Liver (tissue), 9 donors: ENCODE results near the gene DDX59. TPM values are rescaled to one million over a fixed set of nuclear protein-coding genes. Genes with fewer than 3 reads are reported as not detected.

Experiments used
- DNase-seq: peaks from one replicate; pipeline ENCODE4 v3.0.0-alpha.2; 2017; ENCODE audit warnings: low spot score
- H3K27ac ChIP-seq, 2 donors: one replicate each; pipeline ENCODE4 v1.7.0; 2013; ENCODE audit warnings: inconsistent platforms in 2 of 2, low read length in 2 of 2, control low read depth in 1 of 2, low read depth in 1 of 2, mild to moderate bottlenecking in 1 of 2
- H3K27me3 ChIP-seq, 4 donors: one replicate each; pipeline versions ENCODE4 v1.6.1 to v1.7.0; 2013; ENCODE audit warnings: low read length in 3 of 4, inconsistent platforms in 1 of 4, mild to moderate bottlenecking in 1 of 4, moderate library complexity in 1 of 4; ENCODE audit not compliant: control insufficient read depth in 4 of 4, insufficient read depth in 4 of 4
- H3K36me3 ChIP-seq, 4 donors: one replicate each; pipeline versions ENCODE4 v1.6.1 to v1.7.0; 2013; ENCODE audit warnings: low read length in 3 of 4, mild to moderate bottlenecking in 3 of 4, low read depth in 1 of 4, moderate library complexity in 1 of 4; ENCODE audit not compliant: control insufficient read depth in 4 of 4, insufficient read depth in 3 of 4
- H3K4me1 ChIP-seq, 4 donors: one replicate each; pipeline versions ENCODE4 v1.6.1 to v1.7.0; 2013; ENCODE audit warnings: low read length in 3 of 4, mild to moderate bottlenecking in 3 of 4, moderate library complexity in 1 of 4; ENCODE audit not compliant: control insufficient read depth in 4 of 4, insufficient read depth in 4 of 4
- H3K4me3 ChIP-seq, 3 donors: one replicate each; pipeline versions ENCODE4 v1.6.1 to v1.7.0; 2013; ENCODE audit warnings: low read length in 3 of 3, control low read depth in 1 of 3, low read depth in 1 of 3, mild to moderate bottlenecking in 1 of 3
- H3K9ac ChIP-seq, 2 donors: one replicate each; pipeline ENCODE4 v1.7.0; 2013; ENCODE audit warnings: low read length in 2 of 2, mild to moderate bottlenecking in 2 of 2, moderate library complexity in 2 of 2, control low read depth in 1 of 2, low read depth in 1 of 2
- H3K9me3 ChIP-seq, 4 donors: one replicate each; pipeline versions ENCODE4 v1.6.1 to v1.7.0; 2013; ENCODE audit warnings: low read length in 3 of 4; ENCODE audit not compliant: control insufficient read depth in 4 of 4
- ATF3 ChIP-seq: IDR thresholded peaks from 2 replicates; pipeline ENCODE4 v1.6.1; 2016; ENCODE audit warnings: antibody characterized with exemption
- CTCF ChIP-seq: fragments of 150-350 bp; IDR thresholded peaks from 2 replicates; pipeline ENCODE4 v1.5.1; 2017; ENCODE audit warnings: improper control_type of control experiment, low read depth, low read length; ENCODE audit not compliant: missing input control
- EGR1 ChIP-seq, 2 donors: IDR thresholded peaks; 2 replicates each; pipeline ENCODE4 v1.6.1; 2016 to 2018; ENCODE audit warnings: antibody characterized with exemption in 2 of 2, low read depth in 2 of 2
- FOXA1 ChIP-seq: IDR thresholded peaks from 2 replicates; pipeline ENCODE4 v1.6.1; 2016; ENCODE audit warnings: antibody characterized with exemption
- FOXA2 ChIP-seq: IDR thresholded peaks from 2 replicates; pipeline ENCODE4 v1.6.1; 2016; ENCODE audit warnings: antibody characterized with exemption
- GABPA ChIP-seq, 2 donors: IDR thresholded peaks in 1 of 2; conservative IDR thresholded peaks in 1 of 2; 2 replicates each; pipeline ENCODE4 v1.6.1; 2016; ENCODE audit warnings: antibody characterized with exemption in 2 of 2, mild to moderate bottlenecking in 1 of 2, moderate library complexity in 1 of 2
- HNF4A ChIP-seq, 2 donors: conservative IDR thresholded peaks; 2 replicates each; pipeline ENCODE4 v1.6.1; 2016; ENCODE audit warnings: antibody characterized with exemption in 2 of 2, mild to moderate bottlenecking in 2 of 2
- HNF4G ChIP-seq: IDR thresholded peaks from 2 replicates; pipeline ENCODE4 v1.6.1; 2016; ENCODE audit warnings: antibody characterized with exemption
- JUND ChIP-seq, 2 donors: IDR thresholded peaks; 2 replicates each; pipeline ENCODE4 v1.6.1; 2016; ENCODE audit warnings: antibody characterized with exemption in 2 of 2
- MAX ChIP-seq: IDR thresholded peaks from 2 replicates; pipeline ENCODE4 v1.6.1; 2016; ENCODE audit warnings: antibody characterized with exemption
- NR2F2 ChIP-seq: IDR thresholded peaks from 2 replicates; pipeline ENCODE4 v1.6.1; 2016; ENCODE audit warnings: antibody characterized with exemption
- RAD21 ChIP-seq, 2 donors: IDR thresholded peaks; 2 replicates each; pipeline ENCODE4 v1.6.1; 2016; ENCODE audit warnings: antibody characterized with exemption in 2 of 2, mild to moderate bottlenecking in 2 of 2
- REST ChIP-seq: IDR thresholded peaks from 2 replicates; pipeline ENCODE4 v1.6.1; 2016; ENCODE audit warnings: antibody characterized with exemption, mild to moderate bottlenecking
- RXRA ChIP-seq, 2 donors: IDR thresholded peaks; 2 replicates each; pipeline ENCODE4 v1.6.1; 2017 to 2018; ENCODE audit warnings: antibody characterized with exemption in 2 of 2, mild to moderate bottlenecking in 1 of 2
- TAF1 ChIP-seq: conservative IDR thresholded peaks from 2 replicates; pipeline ENCODE4 v1.6.1; 2016; ENCODE audit warnings: antibody characterized with exemption, mild to moderate bottlenecking
- YY1 ChIP-seq: IDR thresholded peaks from 2 replicates; pipeline ENCODE4 v1.6.1; 2016; ENCODE audit warnings: antibody characterized with exemption, mild to moderate bottlenecking
- ZBTB33 ChIP-seq: IDR thresholded peaks from 2 replicates; pipeline ENCODE4 v1.6.1; 2016; ENCODE audit warnings: antibody characterized with exemption
- WGBS: extraction: QIAGEN DNeasy Blood & Tissue Kit; methylation state at CpG from one replicate; pipeline ENCODE4 v1.1.7; 2013; 5-methylcytosine and 5-hydroxymethylcytosine counted together
- polyA plus RNA-seq, 2 donors: library from polyadenylated mRNA; stranded (reverse) in 1 of 2; unstranded in 1 of 2; fragments of 200-250 nt in 1 of 2; fragments of >200 nt in 1 of 2; fragmentation: Nextera tagmentation in 1 of 2; extraction: Ambion mirVana in 1 of 2; gene quantifications; one replicate each; pipeline versions ENCODE4 v1.2.1 to v1.2.3, GENCODE V29; 2013 to 2015
- total RNA-seq, 2 donors: library from RNA; depleted of rRNA; stranded (reverse); fragments of >200 nt; gene quantifications; one replicate each; pipeline ENCODE4 v1.2.3, GENCODE V29; 2014
- donor health status: healthy.
- donor health status: healthy.
- donor health status: healthy.
- donor health status: healthy.
- donor health status: healthy.

Gene DDX59
- total and polyA plus RNA-seq, 4 donors = 5.8 to 12.1 (median 8.6) TPM

GRCh38 chr1:200710166-200710565, 40.5 kb upstream of the DDX59 start:
- TF ChIP-seq RAD21 (IDR thresholded peaks at IDR 0.05) = no peak
- TF ChIP-seq TAF1 = no peak
- TF ChIP-seq CTCF = no peak
- TF ChIP-seq JUND (IDR thresholded peaks at IDR 0.05) = no peak
- TF ChIP-seq ZBTB33 = no peak
- no peak for TF ChIP-seq MAX
- no peak for TF ChIP-seq NR2F2
- no peak for TF ChIP-seq GABPA (IDR thresholded peaks at IDR 0.05 in 1 of 2, conservative IDR thresholded peaks at IDR 0.05 in 1 of 2)
- TF ChIP-seq RXRA (IDR thresholded peaks at IDR 0.05) = no peak
- no peak for TF ChIP-seq FOXA1
- TF ChIP-seq FOXA2 = no peak
- no peak for TF ChIP-seq HNF4A (conservative IDR thresholded peaks at IDR 0.05)
- no peak for TF ChIP-seq EGR1 (IDR thresholded peaks at IDR 0.05; ENCODE audit: low read depth in 2 of 2)
- TF ChIP-seq ATF3 = no peak
- Histone ChIP-seq H3K27me3 (no peaks in the 10 kb centered on the region), H3K9me3 (no peaks in the 10 kb centered on the region), H3K27ac (no peak overlapping the region), H3K36me3 (no peaks in the 10 kb centered on the region), H3K4me1 (no peaks in the 10 kb centered on the region), H3K4me3 (no peak overlapping the region), H3K9ac (no peak overlapping the region)
- 89% methylated on average over 2 of the region's 2 CpGs for WGBS
- DNase-seq = no peak

- H3K4me1 ChIP-seq = no peaks in the 10 kb centered on the region
- H3K36me3 ChIP-seq = no peaks in the 10 kb centered on the region
- H3K4me3 ChIP-seq = no peak overlapping the region
- H3K27me3 ChIP-seq = no peaks in the 10 kb centered on the region
- TF ChIP-seq FOXA2 (no peak), HNF4A (conservative IDR thresholded peaks at IDR 0.05) (no peak), MAX (no peak), HNF4G (no peak), TAF1 (no peak), NR2F2 (no peak), REST (no peak), EGR1 (IDR thresholded peaks at IDR 0.05; ENCODE audit: low read depth in 2 of 2) (no peak), ATF3 (no peak), FOXA1 (no peak), JUND (IDR thresholded peaks at IDR 0.05) (no peak), ZBTB33 (no peak), YY1 (no peak), RAD21 (IDR thresholded peaks at IDR 0.05) (no peak)
- H3K9ac ChIP-seq = no peak overlapping the region
- DNase-seq = no peak
- WGBS = 78% methylated on average over 1 of the region's 1 CpG
- H3K27ac ChIP-seq = no peak overlapping the region
- no peaks in the 10 kb centered on the region for H3K9me3 ChIP-seq
These were observed 39.1 kb upstream of the DDX59 start for GRCh38 chr1:200708769-200709168.
